HG02970 (cell line): ENCODE results near the gene TAS2R39.
"Not testable (repeated sequence)": the region's sequence is repeated elsewhere in the genome, so short reads cannot be mapped to it uniquely, and the experiment has no call there.

ENCODE experiments used
- ATAC-seq: cut with Tn5 transposase; IDR thresholded peaks from one replicate; pipeline ENCODE4 v1.9.1; 2021; ENCODE audit warnings: mild to moderate bottlenecking, moderate library complexity, moderate number of reproducible peaks; ENCODE audit not compliant: unreplicated experiment, low FRiP score

TAS2R39 gene

GRCh38 chr7:143183024-143183423, at the start of gene TAS2R39:
TSS of gene TAS2R39 (plus strand) at chr7:143183419. CDS start at chr7:143183419, 0 bp downstream.
- ATAC-seq: no peak

- no peak for ATAC-seq
These were observed 36.1 kb upstream of the TAS2R39 start for GRCh38 chr7:143147070-143147469.

GRCh38 chr7:143148050-143148449, 35.2 kb upstream of the TAS2R39 start:
- no peak for ATAC-seq

DNA sequence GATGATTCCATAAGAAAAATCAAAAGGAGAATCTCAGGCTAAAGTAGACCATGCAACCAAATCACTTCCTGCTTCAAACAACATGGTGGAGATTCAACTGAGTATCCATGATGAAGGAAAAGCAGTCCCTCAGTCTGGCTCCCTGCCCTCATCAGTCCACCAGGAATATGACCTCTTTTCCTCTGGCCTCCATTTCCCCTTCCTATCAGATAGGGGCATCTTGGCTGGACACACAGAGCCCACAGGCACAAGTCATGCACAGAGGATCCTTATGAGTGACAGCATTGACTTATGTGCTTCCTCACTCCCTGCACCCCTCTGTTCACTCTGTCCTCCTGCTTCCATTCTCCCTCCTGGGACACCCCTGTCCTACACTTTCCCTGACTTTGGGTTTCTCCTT, 34.6 kb upstream of the TAS2R39 start:
- ATAC-seq: no peak

DNA sequence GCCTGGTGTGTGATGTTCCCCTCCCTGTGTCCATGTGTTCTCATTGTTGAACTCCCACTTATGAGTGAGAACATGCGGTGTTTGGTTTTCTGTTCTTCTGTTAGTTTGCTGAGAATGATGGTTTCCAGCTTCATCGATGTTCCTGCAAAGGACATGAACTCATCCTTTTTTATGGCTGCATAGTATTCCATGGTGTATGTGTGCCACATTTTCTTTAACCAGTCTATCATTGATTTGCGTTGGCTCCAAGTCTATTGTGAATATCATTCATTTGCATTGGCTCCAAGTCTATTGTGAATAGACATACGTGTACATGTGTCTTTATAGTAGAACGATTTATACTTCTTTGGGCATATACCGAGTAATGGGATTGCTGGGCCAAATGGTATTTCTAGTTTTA, 32.5 kb upstream of the TAS2R39 start:
- not testable (repeated sequence) for ATAC-seq

DNA sequence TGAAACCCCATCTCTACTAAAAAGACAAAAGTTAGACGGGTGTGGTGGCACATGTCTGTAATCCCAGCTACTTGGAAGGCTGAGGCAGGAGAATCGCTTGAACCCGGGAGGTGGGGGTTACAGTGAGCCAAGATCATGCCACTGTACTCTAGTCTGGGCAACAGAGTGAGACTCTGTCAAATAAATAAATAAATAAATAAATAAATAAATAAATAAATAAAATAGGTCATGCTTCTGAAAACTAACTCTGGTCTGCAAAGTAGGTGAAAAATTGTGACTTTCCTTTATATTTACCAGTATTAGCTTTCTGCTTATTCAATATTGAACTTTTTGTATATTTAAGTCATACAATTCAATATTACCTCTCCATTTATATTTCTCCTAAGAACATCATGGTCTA, 24.6 kb upstream of the TAS2R39 start:
- not testable (repeated sequence) for ATAC-seq

DNA sequence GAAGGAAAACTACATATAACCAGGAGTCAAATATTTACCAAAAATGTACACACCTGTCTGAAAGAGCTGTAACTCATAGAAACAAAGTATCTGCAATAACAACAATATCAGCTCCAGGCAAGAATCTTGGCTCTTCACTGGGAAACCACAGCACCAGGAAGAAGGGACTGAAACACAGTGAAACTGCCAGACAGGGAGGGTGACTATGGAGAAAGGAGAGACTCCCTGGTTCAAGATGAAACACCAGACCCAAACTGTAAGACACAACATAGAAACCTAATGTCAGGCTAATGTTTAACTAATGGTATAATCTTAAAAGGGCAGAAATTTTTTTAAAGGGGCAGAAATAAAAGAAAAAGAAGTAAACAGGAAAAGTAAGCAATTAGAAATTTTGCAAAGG, 11.5 kb upstream of the TAS2R39 start:
- ATAC-seq: no peak

DNA sequence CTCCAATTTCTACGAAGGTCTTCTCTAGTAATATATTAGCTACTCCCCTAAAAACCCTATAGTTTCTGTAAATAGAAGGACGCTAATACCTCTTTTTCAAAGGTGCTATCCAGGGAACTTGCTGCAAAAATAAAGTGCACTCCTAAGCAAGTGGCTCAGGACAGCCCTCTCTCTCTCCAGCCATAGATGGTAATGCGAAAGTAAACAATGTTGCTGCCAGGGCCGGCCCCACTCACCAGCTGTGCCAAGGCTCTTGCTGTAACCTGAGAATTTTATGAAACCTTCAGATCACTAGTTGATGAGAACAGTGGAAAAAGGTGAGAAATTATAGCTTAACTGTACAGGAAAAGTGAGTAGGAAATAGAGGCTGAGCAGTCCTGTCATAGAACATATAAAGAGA, 10.9 kb upstream of the TAS2R39 start:
- ATAC-seq: no peak

DNA sequence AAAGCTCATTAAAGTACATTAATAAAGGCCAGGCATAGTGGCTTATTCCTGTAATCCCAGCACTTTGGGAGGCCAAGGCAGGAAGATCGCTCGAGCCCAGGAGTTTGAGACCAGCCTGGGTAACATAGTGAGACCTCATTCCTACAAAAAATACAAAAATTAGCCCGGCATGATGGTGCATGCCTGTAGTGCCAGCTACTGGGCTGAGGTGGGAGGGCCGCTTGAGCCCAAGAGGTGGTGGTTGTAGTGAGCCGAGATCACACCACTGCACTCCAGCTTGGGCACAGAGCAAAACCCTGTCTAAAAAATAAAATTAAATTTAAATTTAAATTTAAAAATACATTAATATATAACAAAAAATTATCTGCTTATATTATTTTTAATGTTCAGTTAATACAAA, 7.1 kb upstream of the TAS2R39 start:
- ATAC-seq: no peak

DNA sequence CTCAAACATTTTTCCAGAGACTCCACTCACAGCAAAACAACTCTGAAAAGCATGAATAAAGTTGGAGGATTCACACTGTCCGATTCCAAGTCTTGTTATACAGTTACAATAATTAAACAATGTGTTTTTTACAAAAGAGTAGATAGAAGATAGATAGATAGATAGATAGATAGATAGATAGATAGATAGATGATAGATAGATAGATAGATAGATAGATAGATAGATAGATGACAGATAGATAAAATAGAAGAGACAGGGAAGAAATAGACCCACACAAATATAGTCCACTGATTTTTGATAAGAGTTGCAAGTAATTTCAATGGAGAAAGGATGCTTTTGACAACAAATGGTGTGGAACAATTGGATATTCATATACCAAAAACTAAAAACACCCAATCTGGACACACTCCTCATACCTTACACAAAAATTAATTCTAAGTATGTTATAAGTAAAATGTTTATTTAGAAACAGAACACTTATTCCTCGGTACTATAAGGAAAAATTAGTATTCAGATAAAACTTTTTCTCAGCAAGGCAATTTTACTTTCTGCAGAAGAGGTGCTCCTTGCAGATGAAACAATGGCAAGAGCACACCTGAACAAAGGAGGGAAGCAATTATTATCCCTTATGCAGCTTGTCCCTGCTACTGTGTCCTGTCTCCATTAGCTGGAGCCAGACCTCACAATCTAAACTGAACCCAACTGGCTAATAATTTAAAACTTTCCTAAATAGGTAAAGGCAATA, 5.7 kb upstream of the TAS2R39 start:
- ATAC-seq: no peak

DNA sequence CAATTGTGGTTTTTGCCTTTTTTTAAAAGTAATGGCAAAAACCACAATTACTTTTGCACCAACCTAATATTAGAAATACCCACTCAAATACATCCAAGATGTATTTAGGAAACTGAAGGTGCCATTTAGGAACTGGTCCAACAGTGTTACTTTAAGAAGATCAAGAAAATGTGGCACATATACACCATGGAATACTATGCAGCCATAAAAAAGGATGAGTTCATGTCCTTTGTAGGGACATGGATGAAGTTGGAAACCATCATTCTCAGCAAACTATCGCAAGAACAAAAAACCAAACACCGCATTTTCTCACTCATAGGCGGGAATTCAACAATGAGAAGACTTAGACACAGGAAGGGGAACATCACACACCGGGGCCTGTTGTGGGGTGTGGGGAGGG, 2.4 kb upstream of the TAS2R39 start:
- ATAC-seq: not testable (repeated sequence)

GRCh38 chr7:143181349-143181748, 1.9 kb upstream of the TAS2R39 start:
- no peak for ATAC-seq

DNA sequence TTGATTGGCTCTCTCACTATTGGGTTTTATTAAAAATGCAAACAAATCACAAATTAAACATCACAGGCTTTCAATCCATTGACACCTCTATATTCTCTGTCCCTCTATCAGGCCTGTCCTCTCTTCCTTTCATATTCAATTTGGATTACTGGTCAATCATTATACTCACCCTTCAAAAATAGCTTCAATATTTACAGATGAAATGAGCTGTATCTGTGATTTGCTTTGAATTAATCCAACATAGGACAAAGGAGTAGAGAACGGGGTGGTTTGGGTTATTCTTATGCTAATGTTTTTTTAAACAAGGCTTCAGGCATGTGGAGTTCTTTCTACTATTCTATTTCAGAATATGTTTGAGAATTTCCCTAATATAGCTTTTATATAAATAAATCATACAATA, 2.3 kb downstream of the TAS2R39 start:
- no peak for ATAC-seq

GRCh38 chr7:143188994-143189393, 5.8 kb downstream of the TAS2R39 start:
- no peak for ATAC-seq

- no peak for ATAC-seq
These were observed 10.7 kb downstream of the TAS2R39 start for GRCh38 chr7:143193880-143194279.

DNA sequence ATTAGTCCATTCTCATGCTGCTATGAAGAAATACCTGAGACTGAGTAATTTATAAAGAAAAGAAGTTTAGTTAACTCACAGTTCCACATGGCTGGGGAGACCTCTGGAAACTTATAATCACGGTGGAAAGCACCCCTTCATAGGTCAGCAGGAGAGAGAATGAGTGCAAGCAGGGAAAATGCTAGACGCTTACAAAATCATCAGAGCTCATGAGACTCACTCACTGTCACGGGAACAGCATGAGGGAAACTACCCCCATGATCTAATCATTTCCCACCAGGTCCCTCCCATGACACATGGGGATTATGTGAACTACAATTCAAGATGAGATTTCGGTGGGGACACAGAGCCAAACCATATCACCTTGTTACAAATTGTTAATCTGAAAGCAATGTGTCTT, 15.8 kb downstream of the TAS2R39 start:
- no peak for ATAC-seq

DNA sequence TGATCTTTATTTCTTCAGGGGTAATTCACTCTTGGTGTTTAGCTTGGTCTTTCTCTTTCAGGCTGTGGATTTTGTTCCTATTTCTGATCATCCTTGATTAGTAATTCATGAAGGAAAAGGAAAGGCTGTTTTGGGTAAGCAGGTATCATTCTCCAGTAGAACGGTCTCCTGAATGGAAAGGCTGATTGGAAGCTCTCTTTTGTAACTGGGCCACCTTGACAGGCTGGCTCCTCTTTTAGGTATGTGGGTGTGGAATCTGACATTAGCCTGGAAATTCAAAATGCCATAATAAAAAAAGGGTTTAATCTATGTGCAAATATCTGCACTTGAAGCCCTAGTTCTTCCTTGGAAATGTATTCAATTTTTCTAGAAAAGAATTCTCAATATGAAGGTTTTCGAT, 18.9 kb downstream of the TAS2R39 start:
- ATAC-seq: no peak

- ATAC-seq: no peak
These were observed 20.2 kb downstream of the TAS2R39 start for GRCh38 chr7:143203386-143203785.

DNA sequence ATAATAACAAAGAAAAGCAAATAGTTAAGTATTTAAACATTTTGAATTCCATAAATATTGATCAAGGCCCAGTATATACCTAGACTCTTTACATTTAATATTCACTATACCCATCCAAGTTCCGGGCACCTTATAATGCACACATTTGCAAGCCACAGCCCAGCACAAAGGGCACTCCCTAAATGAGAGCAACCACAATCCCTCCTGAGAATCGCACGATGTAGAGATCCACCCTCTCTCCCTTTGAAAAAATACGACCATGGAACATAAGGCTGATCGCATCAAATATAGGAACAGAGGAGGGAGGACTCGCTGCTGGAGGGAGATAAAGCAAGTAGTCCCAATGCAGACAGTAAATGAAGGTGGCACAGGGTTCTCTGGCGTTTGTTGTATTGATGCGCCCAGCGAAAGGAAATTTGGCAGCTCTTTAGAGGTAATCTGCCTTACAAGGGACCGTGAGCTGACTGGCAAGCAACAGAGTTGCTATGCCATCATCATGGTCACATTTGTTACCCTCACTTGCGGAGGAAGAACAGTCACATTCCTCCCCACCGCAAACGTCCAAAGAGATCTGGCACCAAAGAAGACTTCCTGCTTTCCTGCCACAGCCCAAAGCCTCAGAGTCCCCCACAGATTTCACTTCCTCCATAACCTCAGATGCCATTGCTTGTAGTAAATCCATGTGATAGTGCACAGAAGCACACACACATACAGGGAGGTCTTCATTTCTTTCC, 22.5 kb downstream of the TAS2R39 start:
- ATAC-seq: no peak

- ATAC-seq: no peak
These were observed 27.3 kb downstream of the TAS2R39 start for GRCh38 chr7:143210541-143210940.

DNA sequence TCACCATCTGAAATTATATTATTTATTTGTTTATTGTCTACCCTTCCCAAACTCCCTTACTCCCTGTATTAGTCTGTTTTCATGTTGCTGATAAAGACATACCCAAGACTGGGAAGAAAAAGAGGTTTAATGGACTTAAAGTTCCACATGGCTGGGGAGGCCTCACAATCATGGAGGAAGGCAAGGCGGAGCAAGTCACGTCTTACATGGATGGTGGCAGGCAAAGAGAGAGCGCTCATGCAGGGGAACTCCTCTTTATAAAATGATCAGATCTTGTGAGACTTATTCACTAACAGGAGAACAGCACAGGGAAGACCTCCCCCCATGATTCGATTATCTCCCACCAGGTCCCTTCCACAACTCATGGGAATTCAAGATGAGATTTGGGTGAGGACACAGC, 30.3 kb downstream of the TAS2R39 start:
- not testable (repeated sequence) for ATAC-seq
